Posterior cingulate gyrus (tissue), 11 donors: ENCODE measurements around the gene ACBD5.
"Not testable (repeated sequence)": the region's sequence is repeated elsewhere in the genome, so short reads cannot be mapped to it uniquely, and the experiment has no call there.

Experiments used
- DNase-seq, 10 donors: peaks; one replicate each; pipeline versions ENCODE4 v3.0.0 to v3.0.0-alpha.2; 2020 to 2021; ENCODE audit warnings: mixed read lengths in 3 of 10
- intact Hi-C: fragments of 100-400 bp; cut with DNase I; formaldehyde crosslinking; loops from one replicate; pipeline ENCODE4 v1.15.1; 2023

Gene ACBD5

DNA sequence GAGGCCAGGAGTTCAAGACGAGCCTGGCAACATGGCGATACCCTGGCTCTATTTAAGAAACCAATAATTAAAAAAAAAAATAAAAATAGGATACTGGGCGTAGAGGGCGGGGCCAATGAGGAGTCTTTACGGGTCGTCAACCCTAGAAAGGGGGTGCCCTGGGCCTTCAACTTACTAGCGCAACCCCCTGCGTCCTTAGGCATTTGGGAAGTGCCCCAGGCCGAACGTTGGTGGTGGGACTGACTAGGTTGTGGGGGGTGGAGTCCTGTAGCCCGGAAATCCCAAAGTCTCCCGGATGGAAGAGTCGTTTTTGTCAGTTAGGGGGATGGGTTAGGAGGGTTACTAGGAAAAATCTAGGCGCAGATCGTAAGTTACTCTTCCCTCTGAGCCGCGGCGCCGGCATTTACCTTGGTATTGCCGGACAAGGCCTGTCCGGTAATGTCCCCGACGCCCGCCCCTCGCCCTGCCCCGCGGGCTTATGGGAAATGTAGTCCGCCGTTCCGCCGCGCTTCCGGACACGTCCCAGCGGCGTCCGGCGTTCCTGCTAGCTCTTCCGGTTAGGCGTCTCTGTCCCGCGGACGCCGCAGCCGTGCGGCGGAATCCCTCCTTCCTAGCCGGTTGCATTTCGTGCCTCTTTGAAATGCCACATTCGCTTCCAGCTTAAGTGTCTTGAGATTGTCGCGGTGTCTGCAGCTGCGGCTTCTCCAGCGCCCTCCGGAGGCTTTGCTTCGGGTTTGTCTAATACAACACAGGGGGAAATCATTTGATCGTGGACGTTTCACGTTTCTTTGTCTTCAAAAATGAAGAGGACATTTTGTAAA, 1.3 kb upstream of the ACBD5 start:
- DNase-seq = peak; percentile 81 to 98 (median 88)
- intact Hi-C loops = loop anchor here (2.0 to 5.0 kb wide), 3 partner anchors 87 to 381 kb away; partner anchors contain the start of genes ABI1, ANKRD26, MASTL and YME1L1

GRCh38 chr10:27241010-27241651, 534 bp upstream of the ACBD5 start:
- intact Hi-C loops = loop anchor here (2.0 to 5.0 kb wide), 3 partner anchors 86 to 380 kb away; partner anchors contain the start of genes ABI1, ANKRD26, MASTL and YME1L1
- DNase-seq = peak in 5 of 10 donors; percentile 18 to 90 (median 33)

GRCh38 chr10:27237531-27237930, 3.1 kb downstream of the ACBD5 start:
- intact Hi-C loops, DNase-seq: not testable (repeated sequence)

DNA sequence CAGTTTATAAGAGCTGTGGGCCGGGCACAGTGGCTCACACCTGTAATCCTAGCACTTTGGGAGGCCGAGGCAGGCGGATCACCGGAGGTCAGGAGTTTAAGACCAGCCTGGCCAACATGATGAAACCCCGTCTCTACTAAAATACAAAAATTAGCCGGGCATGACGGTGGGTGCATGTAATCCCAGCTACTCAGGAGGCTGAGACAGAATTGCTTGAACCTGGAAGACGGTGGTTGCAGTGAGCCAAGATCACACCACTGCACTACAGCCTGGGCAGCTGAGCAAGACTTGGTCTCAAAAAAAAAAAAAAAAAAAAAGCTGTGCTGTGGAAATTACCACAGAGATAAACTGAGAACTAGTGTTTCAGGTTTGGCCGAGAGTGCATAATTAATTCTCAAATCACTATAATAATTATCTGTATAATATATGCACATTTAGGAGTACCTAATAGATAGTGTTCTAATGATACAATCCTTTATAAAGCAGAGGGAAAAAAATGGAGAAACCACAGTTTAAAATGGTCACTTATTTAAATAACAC, 3.9 kb downstream of the ACBD5 start:
- intact Hi-C loops, DNase-seq: not testable (repeated sequence)

DNA sequence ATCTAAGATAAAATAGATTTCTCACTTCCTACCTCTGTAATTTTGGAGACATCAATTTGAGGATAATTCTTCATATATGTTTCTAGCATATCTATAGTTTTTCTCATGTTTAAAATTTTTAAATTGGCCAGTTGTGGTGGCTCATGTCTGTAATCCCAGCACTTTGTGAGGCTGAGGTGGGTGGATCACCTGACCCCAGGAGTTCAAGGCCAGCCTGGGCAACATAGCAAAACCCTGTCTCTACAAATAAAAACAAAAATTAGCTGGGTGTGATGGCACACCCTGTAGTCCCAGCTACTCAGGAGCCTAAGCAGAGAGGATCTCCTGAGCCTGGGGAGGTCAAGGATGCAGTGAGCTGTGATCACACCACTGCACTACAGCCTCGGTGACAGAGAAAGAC, 4.9 kb downstream of the ACBD5 start:
- DNase-seq = no peak
- intact Hi-C loops = no loop called here

GRCh38 chr10:27230022-27230421, 10.6 kb downstream of the ACBD5 start:
- intact Hi-C loops = no loop called here
- no peak for DNase-seq

GRCh38 chr10:27225642-27226257, 14.8 kb downstream of the ACBD5 start:
- intact Hi-C loops = no loop called here

DNA sequence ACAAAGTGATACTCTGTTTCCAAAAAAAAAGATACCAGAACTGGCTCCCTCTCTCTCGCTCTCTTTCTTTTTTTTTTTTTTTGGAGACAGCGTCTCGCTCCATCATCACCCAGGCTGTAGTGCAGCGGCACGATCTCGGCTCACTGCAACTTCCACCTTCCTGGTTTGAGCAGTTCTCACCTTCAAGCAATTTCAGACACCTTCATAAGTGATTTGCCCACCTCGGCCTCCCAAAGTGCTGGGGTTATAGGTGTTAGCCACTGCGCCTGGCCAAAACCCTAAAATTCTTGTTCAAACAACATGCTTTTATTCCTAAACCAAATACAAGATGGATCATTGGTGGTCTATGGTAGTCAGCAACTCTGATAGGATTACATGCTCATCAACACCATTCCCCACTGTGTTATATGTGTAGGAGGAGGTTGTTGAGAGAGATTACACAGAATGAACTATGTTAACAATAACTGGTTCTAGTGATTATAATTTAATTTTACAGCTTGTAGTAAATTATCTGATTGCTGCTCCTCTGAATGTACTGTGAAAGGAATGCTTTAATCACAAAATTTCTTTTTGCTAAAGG, 15.5 kb downstream of the ACBD5 start:
- intact Hi-C loops = no loop called here

More at GRCh38 chr10:27225642-27226257, 14.8 kb downstream of the ACBD5 start:
- no peak for DNase-seq

GRCh38 chr10:27223964-27224363, 16.6 kb downstream of the ACBD5 start:
- DNase-seq = no peak
- intact Hi-C loops = no loop called here

More for the DNA sequence above, 15.5 kb downstream of the ACBD5 start:
- DNase-seq = no peak

DNA sequence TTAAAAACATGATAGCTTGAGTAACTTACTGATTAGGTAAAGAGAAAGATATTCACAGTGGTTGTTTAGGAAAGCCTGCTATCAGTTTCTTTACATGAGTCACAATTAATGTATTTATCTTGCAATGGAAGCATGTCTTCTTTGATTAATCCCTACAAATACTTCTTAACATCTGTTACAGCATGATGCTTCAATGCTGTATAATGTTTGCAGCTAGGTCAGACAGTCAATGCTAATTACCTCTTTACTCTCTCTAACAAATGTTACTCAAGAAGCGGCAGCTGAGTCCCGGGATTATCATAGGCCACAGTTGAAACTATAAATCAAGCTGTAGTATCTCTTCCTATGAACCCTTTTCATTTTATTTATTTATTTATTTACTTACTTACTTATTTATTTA, 33.2 kb downstream of the ACBD5 start:
- intact Hi-C loops = no loop called here
- no peak for DNase-seq

GRCh38 chr10:27203806-27204205, 36.8 kb downstream of the ACBD5 start:
- intact Hi-C loops = no loop called here
- no peak for DNase-seq

GRCh38 chr10:27197980-27198620, 42.5 kb downstream of the ACBD5 start:
- no peak for DNase-seq
- intact Hi-C loops = no loop called here

GRCh38 chr10:27192284-27192683, 48.3 kb downstream of the ACBD5 start:
- no peak for DNase-seq
- intact Hi-C loops = no loop called here

GRCh38 chr10:27190508-27190907, 50.1 kb downstream of the ACBD5 start:
- no peak for DNase-seq
- intact Hi-C loops = no loop called here

GRCh38 chr10:27188897-27189296, 51.7 kb downstream of the ACBD5 start:
- intact Hi-C loops = no loop called here
- DNase-seq = no peak

- intact Hi-C loops = no loop called here
- no peak for DNase-seq
These were observed 52.3 kb downstream of the ACBD5 start for GRCh38 chr10:27188259-27188658.

DNA sequence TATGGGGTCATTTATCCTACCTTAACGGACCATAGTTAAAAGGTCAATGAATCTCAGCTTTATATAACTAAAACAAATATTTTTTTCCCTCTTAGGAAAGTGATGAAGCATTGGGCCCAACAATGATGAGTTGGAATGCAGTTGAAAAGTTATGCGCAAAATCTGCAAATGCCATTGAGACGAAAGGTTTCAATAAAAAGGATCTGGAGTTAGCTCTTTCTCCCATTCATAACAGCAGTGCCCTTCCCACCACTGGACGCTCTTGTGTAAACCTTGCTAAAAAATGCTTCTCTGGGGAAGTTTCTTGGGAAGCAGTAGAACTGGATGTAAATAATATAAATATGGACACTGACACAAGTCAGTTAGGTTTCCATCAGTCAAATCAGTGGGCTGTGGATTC, 70.7 kb downstream of the ACBD5 start:
- intact Hi-C loops = no loop called here
- no peak for DNase-seq

DNA sequence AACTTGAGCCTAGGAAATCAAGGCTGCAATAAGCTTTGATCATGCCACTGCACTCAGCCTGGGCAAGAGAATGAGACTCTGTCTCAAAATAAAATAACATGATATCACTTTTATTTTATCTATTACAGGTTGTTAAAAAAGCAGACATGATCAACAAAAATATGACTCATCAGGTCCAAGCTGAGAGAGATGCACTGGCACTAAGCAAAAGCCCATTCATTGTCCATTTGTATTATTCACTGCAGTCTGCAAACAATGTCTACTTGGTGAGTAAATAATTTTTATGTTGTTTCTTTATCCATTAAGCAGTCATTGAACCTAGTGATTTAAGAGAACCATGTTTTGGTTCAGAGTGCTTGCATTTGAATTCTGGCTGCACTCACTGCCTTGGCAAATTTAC, 82.2 kb downstream of the ACBD5 start:
- intact Hi-C loops = no loop called here

DNA sequence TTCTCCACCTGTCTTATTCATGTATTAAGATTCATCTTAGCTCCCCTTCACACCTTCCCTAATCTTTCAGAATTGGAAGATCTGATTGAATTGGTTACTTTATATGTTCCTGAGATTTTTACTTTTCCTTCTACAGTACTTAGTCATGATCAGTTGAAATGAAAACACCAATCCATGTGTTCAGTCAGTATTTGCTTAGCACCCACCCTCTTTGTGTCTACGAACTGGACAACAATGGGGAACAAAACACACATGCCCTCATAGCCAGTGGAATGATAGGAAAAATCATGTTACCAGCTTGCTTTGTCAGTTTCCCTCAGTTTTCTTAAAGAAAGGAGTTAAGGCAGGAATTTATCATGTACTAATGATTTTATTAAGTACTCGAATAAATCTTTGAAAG, 83.4 kb downstream of the ACBD5 start:
- DNase-seq = no peak
- intact Hi-C loops = no loop called here

More for the DNA sequence above, 82.2 kb downstream of the ACBD5 start:
- no peak for DNase-seq

DNA sequence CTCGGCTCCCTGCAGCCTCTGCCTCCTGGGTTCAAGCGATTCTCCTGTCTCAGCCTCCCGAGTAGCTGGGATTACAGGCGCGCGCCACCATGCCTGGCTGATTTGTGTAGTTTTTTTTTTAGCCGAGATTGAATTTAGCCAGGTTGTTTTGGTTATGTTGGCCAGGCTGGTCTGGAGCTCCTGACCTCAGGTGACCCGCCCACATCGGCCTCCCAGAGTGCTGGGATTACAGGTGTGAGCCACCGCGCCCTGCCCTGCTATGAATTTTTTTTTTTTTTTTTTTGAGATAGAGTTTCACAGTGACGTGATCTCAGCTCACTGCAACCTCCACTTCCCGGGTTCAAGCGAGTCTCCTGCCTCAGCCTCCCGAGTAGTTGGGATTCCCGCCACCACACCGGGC, 84.0 kb downstream of the ACBD5 start:
- DNase-seq = not testable (repeated sequence)

More for the DNA sequence above, 84.0 kb downstream of the ACBD5 start:
- intact Hi-C loops = not testable (repeated sequence)
